ENCODE results near the gene ALAD. TPM values are rescaled to one million over a fixed set of nuclear protein-coding genes. Genes with fewer than 3 reads are reported as not detected.
A peak's percentile ranks its signal among the peaks of the same experiment; 100 is the strongest.

The ALAD gene
- total and polyA plus RNA-seq, 2 of the 13 experiments (the other 11 are each of a cell fraction or from before 2014, with no cell fraction given) = 21.8 to 30.1 TPM

DNA sequence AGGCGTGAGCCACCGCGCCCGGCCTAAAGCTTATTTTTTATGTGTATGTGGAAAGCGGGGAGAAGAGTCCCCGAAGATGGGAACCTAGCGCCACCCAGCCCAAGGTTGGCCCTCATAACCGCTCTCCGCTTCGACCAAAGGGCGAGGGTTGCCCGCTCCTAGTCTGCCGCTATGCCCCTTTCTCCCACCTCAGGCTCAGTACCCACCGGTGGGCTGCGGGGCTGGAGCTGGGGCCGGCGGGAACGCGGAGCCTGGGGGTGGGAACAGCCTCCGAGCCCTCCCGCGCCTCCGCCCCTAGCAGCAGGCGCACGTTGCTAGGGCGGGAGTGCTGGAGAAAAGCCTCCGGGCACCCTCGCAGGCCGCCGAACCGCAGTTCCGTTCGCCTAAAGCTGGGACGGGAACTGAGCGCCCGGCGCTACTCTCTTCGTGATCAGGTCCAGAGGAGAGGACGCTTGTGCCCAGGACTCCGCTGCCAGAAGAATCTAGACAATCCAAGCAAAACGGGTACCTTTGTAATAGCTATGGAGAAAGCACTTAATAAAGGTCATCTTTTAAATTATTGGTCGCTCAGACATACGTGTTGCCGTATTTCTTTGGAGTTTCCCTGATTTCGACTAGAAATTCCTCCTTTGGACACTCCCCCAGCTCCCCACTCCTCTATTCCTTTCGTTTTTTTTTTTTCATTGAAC is 60.9 kb downstream of the ALAD start, which contains the start of gene WDR31 (continued):
- TF ChIP-seq CHCHD3 (CRISPR knock-in tag; IDR thresholded peaks at IDR 0.05) = 0 out of 2 replicates have a peak, but pooled peaks have one; percentile 78
- no peak for TF ChIP-seq ZNF660 (CRISPR knock-in tag; IDR thresholded peaks at IDR 0.05; ENCODE audit: borderline replicate concordance, low read depth)
- TF ChIP-seq, protein P1, sequence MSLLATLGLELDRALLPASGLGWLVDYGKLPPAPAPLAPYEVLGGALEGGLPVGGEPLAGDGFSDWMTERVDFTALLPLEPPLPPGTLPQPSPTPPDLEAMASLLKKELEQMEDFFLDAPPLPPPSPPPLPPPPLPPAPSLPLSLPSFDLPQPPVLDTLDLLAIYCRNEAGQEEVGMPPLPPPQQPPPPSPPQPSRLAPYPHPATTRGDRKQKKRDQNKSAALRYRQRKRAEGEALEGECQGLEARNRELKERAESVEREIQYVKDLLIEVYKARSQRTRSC (CRISPR knock-in tag; IDR thresholded peaks at IDR 0.05; ENCODE audit: low read depth) = 0 out of 2 replicates have a peak, but pooled peaks have one; percentile 42
- no peak for TF ChIP-seq ZNF878 (CRISPR knock-in tag; IDR thresholded peaks at IDR 0.05)
- TF ChIP-seq ZNF543 (CRISPR knock-in tag; IDR thresholded peaks at IDR 0.05) = peak; percentile 82; the same call in 1 of the 2 replicates
- peak; percentile 71 for TF ChIP-seq FOSL2 (CRISPR knock-in tag; IDR thresholded peaks at IDR 0.05)
- TF ChIP-seq TERF1 (CRISPR knock-in tag; IDR thresholded peaks at IDR 0.05) = no peak
- TF ChIP-seq KDM6A (CRISPR knock-in tag; IDR thresholded peaks at IDR 0.05; ENCODE audit: low read depth) = no peak
- TF ChIP-seq, protein P2, sequence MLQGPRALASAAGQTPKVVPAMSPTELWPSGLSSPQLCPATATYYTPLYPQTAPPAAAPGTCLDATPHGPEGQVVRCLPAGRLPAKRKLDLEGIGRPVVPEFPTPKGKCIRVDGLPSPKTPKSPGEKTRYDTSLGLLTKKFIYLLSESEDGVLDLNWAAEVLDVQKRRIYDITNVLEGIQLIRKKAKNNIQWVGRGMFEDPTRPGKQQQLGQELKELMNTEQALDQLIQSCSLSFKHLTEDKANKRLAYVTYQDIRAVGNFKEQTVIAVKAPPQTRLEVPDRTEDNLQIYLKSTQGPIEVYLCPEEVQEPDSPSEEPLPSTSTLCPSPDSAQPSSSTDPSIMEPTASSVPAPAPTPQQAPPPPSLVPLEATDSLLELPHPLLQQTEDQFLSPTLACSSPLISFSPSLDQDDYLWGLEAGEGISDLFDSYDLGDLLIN (CRISPR knock-in tag; IDR thresholded peaks at IDR 0.05; ENCODE audit: borderline replicate concordance) = 0 out of 2 replicates have a peak, but pooled peaks have one; percentile 60
- peak; percentile 95; the same call in 1 of the 2 replicates for TF ChIP-seq CBX5 (CRISPR knock-in tag; IDR thresholded peaks at IDR 0.05; ENCODE audit: borderline replicate concordance)
- 0 out of 2 replicates have a peak, but pooled peaks have one; percentile 59 for TF ChIP-seq ZNF30 (CRISPR knock-in tag; IDR thresholded peaks at IDR 0.05)
- peak; percentile 84; the same call in 1 of the 2 replicates for TF ChIP-seq ZKSCAN8 (CRISPR knock-in tag; IDR thresholded peaks at IDR 0.05; ENCODE audit: borderline replicate concordance)
- TF ChIP-seq HES4 (CRISPR knock-in tag; IDR thresholded peaks at IDR 0.05; ENCODE audit: borderline replicate concordance) = peak; percentile 86; the same call in 1 of the 2 replicates
- no peak; the same call in 1 of the 2 replicates for TF ChIP-seq SP140L (CRISPR knock-in tag; IDR thresholded peaks at IDR 0.05; ENCODE audit: borderline replicate concordance)
- peak; percentile 68 for TF ChIP-seq POLR2G (IDR thresholded peaks at IDR 0.05; ENCODE audit: low read depth, low read length)
- TF ChIP-seq SALL2 (CRISPR knock-in tag; IDR thresholded peaks at IDR 0.05) = peak; percentile 96
- TF ChIP-seq ZNF7 (CRISPR knock-in tag; IDR thresholded peaks at IDR 0.05) = no peak
- TF ChIP-seq ZNF772 (CRISPR knock-in tag; IDR thresholded peaks at IDR 0.05) = peak; percentile 98
- TF ChIP-seq REL (CRISPR knock-in tag; conservative IDR thresholded peaks at IDR 0.05) = 0 out of 2 replicates have a peak, but pooled peaks have one; percentile 46
- no peak for TF ChIP-seq ZNF496 (CRISPR knock-in tag; IDR thresholded peaks at IDR 0.05; ENCODE audit: insufficient replicate concordance)
- TF ChIP-seq SP5 (CRISPR knock-in tag; IDR thresholded peaks at IDR 0.05; ENCODE audit: borderline replicate concordance, low read depth) = peak; percentile 72; the same call in 1 of the 2 replicates
- peak; percentile 67 for TF ChIP-seq IKZF4 (CRISPR knock-in tag; IDR thresholded peaks at IDR 0.05; ENCODE audit: borderline replicate concordance, low read depth, not compliant biosample characterization)
- 0 out of 2 replicates have a peak, but pooled peaks have one; percentile 49 for TF ChIP-seq ZSCAN25 (CRISPR knock-in tag; IDR thresholded peaks at IDR 0.05)
- peak; percentile 75 for TF ChIP-seq ZNF143 (CRISPR knock-in tag; IDR thresholded peaks at IDR 0.05)
- TF ChIP-seq ZNF691 (CRISPR knock-in tag; IDR thresholded peaks at IDR 0.05; ENCODE audit: borderline replicate concordance, low read depth) = peak; percentile 96
- no peak for TF ChIP-seq NCOR1 (IDR thresholded peaks at IDR 0.05; ENCODE audit: borderline replicate concordance, low read length)

Data from HepG2 (cell line).